HEK293 (cell line): Measurements from ENCODE around the gene ECE1.

Experiments used
- BCL11A ChIP-seq: fragments of 450-650 bp; formaldehyde crosslinking; IDR thresholded peaks from 2 replicates; pipeline ENCODE4 v1.5.1; 2016; ENCODE audit warnings: low read depth, missing biosample characterization, missing genetic modification characterization
- CTCF ChIP-seq: fragments of 450-650 bp; formaldehyde crosslinking; IDR thresholded peaks from 2 replicates; pipeline ENCODE4 v1.5.1; 2016; ENCODE audit warnings: missing biosample characterization, missing genetic modification characterization
- KLF9 ChIP-seq: fragments of 450-650 bp; formaldehyde crosslinking; IDR thresholded peaks from 2 replicates; pipeline ENCODE4 v1.5.1; 2016; ENCODE audit warnings: missing biosample characterization, missing genetic modification characterization, low read depth
- MEIS1 ChIP-seq: sonication (generic); formaldehyde crosslinking; IDR thresholded peaks from 2 replicates; pipeline ENCODE4 v1.8.1; 2022; ENCODE audit warnings: missing genetic modification reagents, mild to moderate bottlenecking, borderline replicate concordance
- SALL2 ChIP-seq: fragments of 450-650 bp; formaldehyde crosslinking; IDR thresholded peaks from 2 replicates; pipeline ENCODE4 v1.5.0; 2017; ENCODE audit warnings: missing biosample characterization, mild to moderate bottlenecking, missing genetic modification characterization, borderline replicate concordance
- YY1 ChIP-seq: fragments of 450-650 bp; formaldehyde crosslinking; IDR thresholded peaks from 2 replicates; pipeline ENCODE4 v1.5.1; 2018; ENCODE audit warnings: missing biosample characterization, missing genetic modification characterization
- ZFP41 ChIP-seq: fragments of 450-650 bp; formaldehyde crosslinking; IDR thresholded peaks from 2 replicates; pipeline ENCODE4 v1.5.1; 2016; ENCODE audit warnings: missing biosample characterization, missing genetic modification characterization, borderline replicate concordance
- ZNF24 ChIP-seq: fragments of 450-650 bp; formaldehyde crosslinking; IDR thresholded peaks from 2 replicates; pipeline ENCODE4 v1.5.1; 2016; ENCODE audit warnings: missing biosample characterization, missing genetic modification characterization
- ZNF529 ChIP-seq: fragments of 450-650 bp; formaldehyde crosslinking; IDR thresholded peaks from 2 replicates; pipeline ENCODE4 v1.5.1; 2017; ENCODE audit warnings: missing genetic modification characterization, missing biosample characterization; ENCODE audit not compliant: insufficient replicate concordance
- ZNF555 ChIP-seq: fragments of 450-650 bp; formaldehyde crosslinking; conservative IDR thresholded peaks from 2 replicates; pipeline ENCODE4 v1.5.1; 2017; ENCODE audit warnings: missing biosample characterization, mild to moderate bottlenecking, missing genetic modification characterization, inconsistent platforms
- ZNF585B ChIP-seq: fragments of 450-650 bp; formaldehyde crosslinking; IDR thresholded peaks from 2 replicates; pipeline ENCODE4 v1.5.1; 2016; ENCODE audit warnings: missing biosample characterization, missing genetic modification characterization
- TF ChIP-seq, protein P1 (sequence below): fragments of 450-650 bp; formaldehyde crosslinking; IDR thresholded peaks from 2 replicates; pipeline ENCODE4 v1.5.1; 2016; ENCODE audit warnings: missing biosample characterization, missing genetic modification characterization
- TF ChIP-seq, protein P2 (sequence below): fragments of 450-650 bp; formaldehyde crosslinking; IDR thresholded peaks from 2 replicates; pipeline ENCODE4 v1.5.1; 2016; ENCODE audit warnings: missing biosample characterization, missing genetic modification characterization, low read depth
- TF ChIP-seq, protein P3 (sequence below): fragments of 450-650 bp; formaldehyde crosslinking; IDR thresholded peaks from 2 replicates; pipeline ENCODE4 v1.5.1; 2016; ENCODE audit warnings: missing biosample characterization, missing genetic modification characterization

DNA sequence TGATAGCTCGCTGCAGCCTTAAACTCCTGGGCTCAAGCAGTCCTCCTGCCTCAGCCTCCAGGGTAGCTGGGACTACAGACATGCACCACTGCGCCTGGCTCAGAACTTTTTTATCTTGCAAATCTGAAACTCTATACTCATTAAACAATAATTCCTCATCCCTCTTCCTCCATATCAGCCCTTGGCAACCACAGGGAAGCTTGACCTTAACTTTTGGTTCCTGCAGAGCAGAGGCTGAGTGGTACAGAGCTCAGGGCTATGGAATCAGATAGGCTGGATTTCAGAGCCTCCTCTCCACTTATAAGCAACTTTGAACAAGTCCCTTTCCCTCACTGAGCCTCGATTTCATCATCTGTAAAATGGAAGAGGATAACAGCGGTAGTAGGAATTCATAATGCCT is 47.4 kb downstream of the ECE1 start:
- no peak for TF ChIP-seq BCL11A (tag by site-specific recombination)
- TF ChIP-seq ZFP41, result no peak
- TF ChIP-seq YY1 (tag by site-specific recombination), result no peak
- TF ChIP-seq KLF9 (tag by site-specific recombination), result no peak
- no peak for TF ChIP-seq ZNF555 (tag by site-specific recombination)
- TF ChIP-seq, protein P1, sequence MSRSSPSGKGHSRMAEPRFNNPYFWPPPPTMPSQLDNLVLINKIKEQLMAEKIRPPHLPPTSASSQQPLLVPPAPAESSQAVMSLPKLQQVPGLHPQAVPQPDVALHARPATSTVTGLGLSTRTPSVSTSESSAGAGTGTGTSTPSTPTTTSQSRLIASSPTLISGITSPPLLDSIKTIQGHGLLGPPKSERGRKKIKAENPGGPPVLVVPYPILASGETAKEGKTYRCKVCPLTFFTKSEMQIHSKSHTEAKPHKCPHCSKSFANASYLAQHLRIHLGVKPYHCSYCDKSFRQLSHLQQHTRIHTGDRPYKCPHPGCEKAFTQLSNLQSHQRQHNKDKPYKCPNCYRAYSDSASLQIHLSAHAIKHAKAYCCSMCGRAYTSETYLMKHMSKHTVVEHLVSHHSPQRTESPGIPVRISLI (tag by site-specific recombination), result no peak
- no peak for TF ChIP-seq CTCF (tag by site-specific recombination)
- TF ChIP-seq SALL2 (tag by site-specific recombination), result no peak
- TF ChIP-seq, protein P2, sequence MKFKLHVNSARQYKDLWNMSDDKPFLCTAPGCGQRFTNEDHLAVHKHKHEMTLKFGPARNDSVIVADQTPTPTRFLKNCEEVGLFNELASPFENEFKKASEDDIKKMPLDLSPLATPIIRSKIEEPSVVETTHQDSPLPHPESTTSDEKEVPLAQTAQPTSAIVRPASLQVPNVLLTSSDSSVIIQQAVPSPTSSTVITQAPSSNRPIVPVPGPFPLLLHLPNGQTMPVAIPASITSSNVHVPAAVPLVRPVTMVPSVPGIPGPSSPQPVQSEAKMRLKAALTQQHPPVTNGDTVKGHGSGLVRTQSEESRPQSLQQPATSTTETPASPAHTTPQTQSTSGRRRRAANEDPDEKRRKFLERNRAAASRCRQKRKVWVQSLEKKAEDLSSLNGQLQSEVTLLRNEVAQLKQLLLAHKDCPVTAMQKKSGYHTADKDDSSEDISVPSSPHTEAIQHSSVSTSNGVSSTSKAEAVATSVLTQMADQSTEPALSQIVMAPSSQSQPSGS, result no peak
- TF ChIP-seq, protein P3, sequence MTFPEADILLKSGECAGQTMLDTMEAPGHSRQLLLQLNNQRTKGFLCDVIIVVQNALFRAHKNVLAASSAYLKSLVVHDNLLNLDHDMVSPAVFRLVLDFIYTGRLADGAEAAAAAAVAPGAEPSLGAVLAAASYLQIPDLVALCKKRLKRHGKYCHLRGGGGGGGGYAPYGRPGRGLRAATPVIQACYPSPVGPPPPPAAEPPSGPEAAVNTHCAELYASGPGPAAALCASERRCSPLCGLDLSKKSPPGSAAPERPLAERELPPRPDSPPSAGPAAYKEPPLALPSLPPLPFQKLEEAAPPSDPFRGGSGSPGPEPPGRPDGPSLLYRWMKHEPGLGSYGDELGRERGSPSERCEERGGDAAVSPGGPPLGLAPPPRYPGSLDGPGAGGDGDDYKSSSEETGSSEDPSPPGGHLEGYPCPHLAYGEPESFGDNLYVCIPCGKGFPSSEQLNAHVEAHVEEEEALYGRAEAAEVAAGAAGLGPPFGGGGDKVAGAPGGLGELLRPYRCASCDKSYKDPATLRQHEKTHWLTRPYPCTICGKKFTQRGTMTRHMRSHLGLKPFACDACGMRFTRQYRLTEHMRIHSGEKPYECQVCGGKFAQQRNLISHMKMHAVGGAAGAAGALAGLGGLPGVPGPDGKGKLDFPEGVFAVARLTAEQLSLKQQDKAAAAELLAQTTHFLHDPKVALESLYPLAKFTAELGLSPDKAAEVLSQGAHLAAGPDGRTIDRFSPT (tag by site-specific recombination), result no peak
- TF ChIP-seq MEIS1, result no peak
- TF ChIP-seq ZNF24 (tag by site-specific recombination), result no peak
- no peak for TF ChIP-seq ZNF529 (tag by site-specific recombination)
- no peak for TF ChIP-seq ZNF585B (tag by site-specific recombination)
